Testis (tissue), 3 donors: Measurements from ENCODE around the gene N4BP3. TPM values are rescaled to one million over a fixed set of nuclear protein-coding genes. Genes with fewer than 3 reads are reported as not detected.
"Not testable (repeated sequence)": the region's sequence is repeated elsewhere in the genome, so short reads cannot be mapped to it uniquely, and the experiment has no call there.

Source experiments
- DNase-seq: peaks from one replicate; pipeline ENCODE4 v3.0.0-alpha.2; 2019
- H3K27ac ChIP-seq, 2 donors: fragments of 200-600 bp; sonication (generic); one replicate each; pipeline ENCODE4 v1.5.1; 2019
- H3K27me3 ChIP-seq: fragments of 200-600 bp; sonication (generic); one replicate; pipeline ENCODE4 v1.5.1; 2019
- H3K36me3 ChIP-seq: fragments of 200-600 bp; sonication (generic); one replicate; pipeline ENCODE4 v1.5.1; 2017; ENCODE audit warnings: low read depth; ENCODE audit errors: missing control alignments
- H3K4me1 ChIP-seq: fragments of 200-600 bp; sonication (generic); one replicate; pipeline ENCODE4 v1.5.1; 2019
- H3K4me3 ChIP-seq, 2 donors: fragments of 200-600 bp; sonication (generic); one replicate each; pipeline ENCODE4 v1.5.1; 2017 to 2019
- H3K9me3 ChIP-seq: fragments of 200-600 bp; sonication (generic); one replicate; pipeline ENCODE4 v1.5.1; 2017
- CTCF ChIP-seq, 3 experiments: fragments of 450-650 bp in 2 of 3; fragments of 200-600 bp in 1 of 3; sonication (generic) in 1 of 3; IDR thresholded peaks; one replicate each; pipeline ENCODE4 v1.5.1; 2016 to 2019; ENCODE audit warnings: antibody characterized with exemption in 3 of 3, mild to moderate bottlenecking in 2 of 3, moderate library complexity in 1 of 3
- POLR2A ChIP-seq: fragments of 450-650 bp; IDR thresholded peaks from one replicate; pipeline ENCODE4 v1.6.1; 2017; ENCODE audit warnings: antibody characterized with exemption, mild to moderate bottlenecking, moderate library complexity
- WGBS, 2 donors: methylation state at CpG; one replicate each; pipeline ENCODE4 v1.1.5; 2018; 5-methylcytosine and 5-hydroxymethylcytosine counted together
- intact Hi-C: fragments of 100-400 bp; cut with DNase I; formaldehyde crosslinking; loops from one replicate; pipeline ENCODE4 v1.15.1; 2023; ENCODE audit warnings: low total_unique reads
- polyA plus RNA-seq: library from polyadenylated mRNA; stranded (reverse); fragments of 350-450 nt; fragmentation: Illumina TruSeq; extraction: RNeasy Lipid Tissue Mini Kit (QIAGEN cat#74804); gene quantifications from one replicate; pipeline ENCODE4 v1.2.3, GENCODE V29; 2014; ENCODE audit warnings: low read depth, low replicate concordance; ENCODE audit not compliant: insufficient read depth
- total RNA-seq, 2 donors: library from RNA; depleted of rRNA; stranded (reverse); fragments of >200 nt; gene quantifications; one replicate each; pipeline ENCODE4 v1.2.3, GENCODE V29; 2016

Gene N4BP3
- total and polyA plus RNA-seq, 3 donors from 2014 or later = 1.4 to 3.6 (median 3.2) TPM

DNA sequence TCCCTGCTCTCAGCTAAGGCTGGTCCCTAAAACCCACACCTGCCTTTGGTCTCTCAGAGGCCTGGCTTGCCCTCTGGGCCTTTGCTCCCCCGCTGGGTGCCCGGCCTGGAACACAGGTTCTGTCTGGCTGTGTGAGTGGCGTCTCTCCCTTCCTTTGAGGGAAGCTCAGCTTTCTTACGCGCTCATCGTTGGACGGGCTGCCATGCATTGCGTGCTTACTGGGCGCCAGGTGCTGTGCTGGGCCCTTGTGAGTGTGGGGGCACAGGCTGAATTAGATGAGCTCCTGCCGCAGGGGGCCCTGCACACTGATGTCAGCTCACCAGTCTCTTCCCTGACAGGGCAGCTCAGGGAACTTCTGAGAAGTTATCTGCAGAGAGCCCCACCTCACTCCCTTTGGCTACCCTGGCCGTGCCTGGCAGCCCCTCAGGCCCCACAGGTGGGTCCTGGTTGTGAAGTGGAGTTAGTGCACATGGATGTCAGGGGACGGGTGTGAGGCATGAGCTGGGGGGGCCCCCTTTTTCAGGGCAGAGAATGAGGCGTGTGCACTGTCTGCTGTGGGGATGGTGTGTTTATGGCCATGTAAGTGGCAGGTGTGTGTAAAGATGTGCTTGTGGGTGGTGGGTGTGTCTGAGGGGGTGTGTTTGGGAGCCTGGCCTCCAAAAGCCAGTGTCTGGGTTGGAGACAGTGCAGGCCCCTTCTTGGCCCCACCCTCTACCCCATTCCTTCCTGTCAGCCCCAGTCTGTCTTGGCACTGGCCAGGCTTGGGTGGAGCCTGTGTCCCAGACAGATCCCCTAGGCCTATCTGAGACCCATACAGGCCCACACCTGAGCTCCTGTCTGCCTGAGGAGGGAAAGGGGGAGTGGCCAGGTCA lies 10.0 kb downstream of the N4BP3 start:
- DNase-seq = no peak
- Histone ChIP-seq H3K27ac (no peak overlapping the region), H3K36me3 (no peaks in the 10 kb centered on the region), H3K4me3 (no peak overlapping the region), H3K27me3 (no peaks in the 10 kb centered on the region), H3K4me1 (peaks cover 8% of the 10 kb centered on the region), H3K9me3 (no peaks in the 10 kb centered on the region)
- TF ChIP-seq POLR2A = no peak
- no peak for TF ChIP-seq CTCF (IDR thresholded peaks at IDR 0.05)
- intact Hi-C loops = no loop called here
- WGBS, 2 donors = 92 to 93% methylated on average over 9 to 13 of the region's 13 CpGs

DNA sequence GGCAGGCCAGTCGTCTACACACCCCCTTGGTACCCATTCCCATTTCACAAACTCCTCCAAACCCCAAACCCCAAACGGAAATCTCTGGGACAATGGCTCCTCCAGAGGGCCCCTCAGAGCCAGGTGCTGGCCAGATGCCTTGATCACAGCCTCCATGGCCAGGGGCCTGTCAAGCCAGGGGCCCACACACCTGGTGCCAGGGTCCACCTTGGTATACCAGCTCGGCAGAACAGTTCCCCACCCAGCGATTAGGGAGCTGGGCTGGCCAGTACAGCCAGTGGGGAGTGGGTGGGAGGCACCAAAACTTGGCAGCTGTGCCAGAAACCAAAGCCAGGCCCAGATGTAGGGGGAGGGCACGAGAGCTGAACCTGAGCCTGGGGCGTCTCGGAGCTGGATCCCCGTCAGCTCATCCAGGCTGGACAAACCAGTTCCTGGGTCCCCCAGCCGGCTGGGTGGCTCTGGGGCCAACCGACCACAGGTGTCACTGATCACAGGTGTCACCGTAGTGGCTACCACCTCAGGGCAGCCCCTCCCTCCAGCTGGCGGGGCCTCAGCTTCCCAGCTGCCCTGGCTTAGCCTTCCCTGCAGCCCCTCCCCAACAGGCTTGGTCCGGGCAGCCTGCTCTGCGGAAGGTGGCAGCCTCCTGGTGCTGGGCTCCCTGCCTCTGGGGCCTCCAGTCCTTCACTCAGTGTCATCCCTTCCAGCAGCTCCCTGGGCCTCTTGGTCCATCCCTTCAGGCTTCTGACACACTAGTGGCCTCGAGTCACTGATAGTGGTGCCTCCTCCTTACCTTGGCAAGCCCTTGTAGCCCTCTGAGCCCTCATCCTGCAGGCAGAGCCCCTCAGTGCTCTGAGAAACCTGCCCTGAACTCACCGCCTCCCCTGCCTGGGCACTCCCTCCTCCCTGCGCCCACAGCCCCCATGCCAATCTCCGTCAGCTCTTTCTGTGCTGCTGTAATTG lies 10.9 kb downstream of the N4BP3 start:
- no peaks in the 10 kb centered on the region for H3K36me3 ChIP-seq
- H3K27me3 ChIP-seq = no peaks in the 10 kb centered on the region
- no peaks in the 10 kb centered on the region for H3K9me3 ChIP-seq
- H3K4me3 ChIP-seq = no peak overlapping the region
- intact Hi-C loops = no loop called here
- DNase-seq = no peak
- WGBS, 2 donors = 91 to 94% methylated on average over 5 to 17 of the region's 18 CpGs
- peaks cover 8% of the 10 kb centered on the region for H3K4me1 ChIP-seq
- no peak for TF ChIP-seq CTCF (IDR thresholded peaks at IDR 0.05)
- no peak for TF ChIP-seq POLR2A
- no peak overlapping the region for H3K27ac ChIP-seq

GRCh38 chr5:178125253-178125906 lies 12.0 kb downstream of the N4BP3 start:
- Histone ChIP-seq H3K27me3 (no peaks in the 10 kb centered on the region), H3K4me3 (no peak overlapping the region), H3K4me1 (peaks cover 8% of the 10 kb centered on the region), H3K36me3 (no peaks in the 10 kb centered on the region), H3K27ac (no peak overlapping the region), H3K9me3 (no peaks in the 10 kb centered on the region)
- WGBS, 2 donors = 87 to 88% methylated on average over 10 of the region's 10 CpGs
- intact Hi-C loops = no loop called here
- DNase-seq = no peak
- TF ChIP-seq POLR2A (no peak), CTCF (IDR thresholded peaks at IDR 0.05) (no peak)

DNA sequence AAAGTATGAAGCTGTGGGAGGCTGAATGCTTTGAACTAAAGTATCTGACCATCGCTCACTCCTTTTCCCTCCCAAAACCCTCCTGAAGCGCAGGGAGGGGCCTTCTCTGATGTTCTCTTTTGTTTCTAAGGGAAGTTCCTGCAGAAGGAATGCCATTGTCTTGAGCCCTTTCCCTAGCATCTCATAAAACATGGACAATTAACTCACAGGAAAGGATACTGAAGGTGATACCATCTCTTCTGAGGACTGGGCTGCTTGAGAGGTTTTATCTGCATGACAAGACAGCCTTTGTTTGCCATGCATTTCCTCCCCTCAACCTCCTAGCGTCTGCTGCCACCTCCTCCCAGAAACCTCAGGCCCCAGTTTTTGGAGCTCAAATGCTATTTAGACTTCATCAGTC lies 13.2 kb downstream of the N4BP3 start:
- 68 to 69% methylated on average over 3 of the region's 3 CpGs for WGBS, 2 donors
- Histone ChIP-seq H3K27me3 (no peaks in the 10 kb centered on the region), H3K4me3 (no peak overlapping the region), H3K4me1 (peaks cover 9% of the 10 kb centered on the region), H3K9me3 (no peaks in the 10 kb centered on the region), H3K36me3 (no peaks in the 10 kb centered on the region), H3K27ac (no peak overlapping the region)
- intact Hi-C loops = no loop called here
- no peak for DNase-seq
- no peak for TF ChIP-seq POLR2A
- no peak for TF ChIP-seq CTCF (IDR thresholded peaks at IDR 0.05)

GRCh38 chr5:178127300-178128009 lies 14.1 kb downstream of the N4BP3 start:
- DNase-seq, intact Hi-C loops, H3K36me3 ChIP-seq, H3K27ac ChIP-seq, H3K4me1 ChIP-seq, H3K27me3 ChIP-seq, H3K9me3 ChIP-seq, H3K4me3 ChIP-seq: not testable (repeated sequence)
- 79 to 91% methylated on average over 13 to 14 of the region's 14 CpGs for WGBS, 2 donors
